Right cardiac atrium (tissue), 5 donors: ENCODE results near the gene MT3. TPM values are rescaled to one million over a fixed set of nuclear protein-coding genes. Genes with fewer than 3 reads are reported as not detected.
A peak's percentile ranks its signal among the peaks of the same experiment; 100 is the strongest.

ENCODE experiments used
- ATAC-seq, 2 donors: fragments of 200-7000 bp; cut with Tn5 transposase; one replicate each; pipeline versions ENCODE4 v1.8.0 to v1.9.1; 2020; ENCODE audit warnings: moderate library complexity in 2 of 2, mild to moderate bottlenecking in 1 of 2
- DNase-seq, 3 donors: peaks; one replicate each; pipeline ENCODE4 v3.0.0-alpha.2; 2020
- H3K27ac ChIP-seq: one replicate; pipeline ENCODE4 v1.5.1; 2013; ENCODE audit warnings: mild to moderate bottlenecking, low read length, control low read depth, moderate library complexity
- H3K27me3 ChIP-seq: one replicate; pipeline ENCODE4 v1.6.1; 2013; ENCODE audit not compliant: control insufficient read depth, insufficient read depth
- H3K4me1 ChIP-seq: one replicate; pipeline ENCODE4 v1.6.1; 2013; ENCODE audit warnings: low read length; ENCODE audit not compliant: control insufficient read depth, insufficient read depth
- H3K4me3 ChIP-seq: one replicate; pipeline ENCODE4 v1.5.1; 2013; ENCODE audit warnings: low read length, control low read depth
- H3K9me3 ChIP-seq: one replicate; pipeline ENCODE4 v1.6.1; 2013; ENCODE audit warnings: low read length; ENCODE audit not compliant: control insufficient read depth
- WGBS: extraction: QIAGEN DNeasy Blood & Tissue Kit; methylation state at CpG from one replicate; pipeline ENCODE4 v1.1.7; 2013; 5-methylcytosine and 5-hydroxymethylcytosine counted together
- intact Hi-C, 4 donors: fragments of 100-400 bp; cut with DNase I; formaldehyde crosslinking; loops; one replicate each; pipeline versions ENCODE4 v1.11.0 to v1.14.0; 2022 to 2023
- polyA plus RNA-seq: library from polyadenylated mRNA; stranded (reverse); fragments of 200-250 nt; gene quantifications from one replicate; pipeline ENCODE4 v1.2.3, GENCODE V29; 2013
- total RNA-seq, 4 donors: library from RNA; stranded (reverse); fragmentation: NEBNext Ultra II Directional; extraction: Animal tissue kit (Norgen Biotek cat#: 25700); gene quantifications; one replicate each; pipeline ENCODE4 v1.2.1, GENCODE V29; 2021
- donor health status: healthy with polysubstance abuse.
- donor health status: DM: no; HTN: yes; CAD: no.
- donor health status: DM: no; HTN: no; CAD: no.
- donor health status: DM: no; HTN: yes; CAD: no; lungs with severe emphysema.
- donor health status: DM: yes; HTN: yes; CAD: no.

MT3 gene
- total and polyA plus RNA-seq, 5 donors = 2.0 to 24.7 (median 3.5) TPM

DNA sequence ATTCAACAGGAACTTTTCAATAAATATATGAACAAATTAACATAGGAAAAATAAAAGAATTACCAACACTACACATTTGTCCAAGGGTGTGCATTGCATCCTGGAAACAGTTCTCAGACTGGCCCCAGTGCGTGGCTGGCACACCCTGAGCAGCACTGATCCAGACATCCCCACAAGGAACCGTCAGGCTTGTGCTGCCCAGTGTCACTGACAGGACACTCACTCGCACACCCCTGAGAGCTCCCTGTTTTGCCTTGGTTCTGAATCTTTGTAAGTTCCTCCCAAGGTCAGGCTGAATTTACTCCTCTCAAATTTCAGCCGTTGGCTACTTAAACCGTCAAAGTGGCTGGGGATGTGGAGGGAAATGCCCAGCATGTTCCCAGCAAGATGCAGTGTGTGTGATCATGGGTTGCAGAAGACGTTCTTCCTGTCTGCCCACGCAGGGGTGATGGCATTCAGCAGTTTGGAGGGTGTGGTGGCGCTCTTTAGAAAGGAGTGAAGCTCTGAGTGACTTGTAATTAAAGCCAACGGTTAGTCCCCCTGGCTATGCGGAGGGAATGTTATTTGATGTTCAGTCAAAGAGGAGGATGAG, 20.8 kb downstream of the MT3 start:
- Histone ChIP-seq H3K9me3 (no peaks in the 10 kb centered on the region), H3K4me3 (no peak overlapping the region), H3K27ac (peak overlapping the region; percentile 92), H3K4me1 (peaks cover 17% of the 10 kb centered on the region), H3K27me3 (no peaks in the 10 kb centered on the region)
- peak; percentile 57 to 77 (median 77) for DNase-seq
- intact Hi-C loops = no loop called here
- 15% methylated on average over 10 of the region's 10 CpGs for WGBS
- peak in 1 of 2 donors; percentile 6 for ATAC-seq

DNA sequence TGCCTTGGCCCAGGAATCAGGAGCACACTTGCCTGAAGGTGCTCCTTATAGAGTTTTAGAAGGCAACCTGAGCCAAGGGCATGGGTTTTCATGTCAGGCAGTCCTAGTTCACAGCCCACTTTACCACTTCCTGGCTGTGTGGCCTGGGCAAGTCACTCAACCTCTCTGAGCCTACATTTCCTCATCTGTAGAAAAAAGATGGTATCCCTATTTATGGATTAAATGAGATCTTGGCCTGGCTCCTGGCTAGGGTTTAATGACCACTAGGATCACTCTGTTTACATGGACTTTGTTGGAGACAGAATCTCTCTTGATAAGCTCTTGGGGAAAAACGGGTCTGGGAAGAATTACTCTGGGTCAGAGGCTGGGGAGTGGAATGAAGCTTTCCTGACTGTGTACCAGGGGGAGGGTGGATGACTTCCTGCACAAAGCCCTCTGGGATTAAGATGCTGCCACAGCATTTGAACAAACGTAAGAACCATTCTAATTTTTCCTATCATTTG, 21.3 kb downstream of the MT3 start:
- intact Hi-C loops = no loop called here
- Histone ChIP-seq H3K9me3 (no peaks in the 10 kb centered on the region), H3K4me1 (peaks cover 17% of the 10 kb centered on the region), H3K27me3 (no peaks in the 10 kb centered on the region), H3K4me3 (no peak overlapping the region), H3K27ac (peak overlapping the region; percentile 92)
- peak in 1 of 2 donors; percentile 2 for ATAC-seq
- WGBS = 18% methylated on average over 2 of the region's 2 CpGs
- peak in 1 of 3 donors; percentile 22 for DNase-seq

DNA sequence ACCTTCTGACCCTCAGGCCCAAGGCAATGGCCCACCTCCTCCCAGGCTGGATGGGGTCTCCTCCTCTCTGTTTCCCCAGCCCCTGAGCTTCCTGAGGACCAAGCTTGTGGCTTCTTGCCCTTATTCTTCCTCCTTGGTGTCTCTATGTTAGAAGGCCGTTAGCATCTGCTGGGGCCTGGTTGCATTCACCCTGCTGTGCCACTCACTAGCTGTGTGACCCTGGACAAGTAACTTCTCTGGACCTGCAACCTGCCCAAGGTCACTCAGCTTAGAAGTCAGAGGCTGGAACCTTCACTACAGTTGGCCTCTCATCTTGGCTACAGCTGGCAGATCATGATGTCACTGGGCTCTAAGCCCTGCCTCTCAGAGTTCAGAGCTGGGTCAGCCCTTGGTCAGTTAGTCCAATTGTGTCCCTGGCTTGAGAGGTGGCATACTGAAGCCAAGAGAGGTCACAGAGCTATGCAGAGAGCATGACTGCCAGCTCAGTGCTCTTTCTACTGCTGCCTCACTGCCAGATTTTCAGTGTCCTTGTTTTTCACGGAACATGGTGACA, 22.0 kb downstream of the MT3 start:
- H3K27me3 ChIP-seq = no peaks in the 10 kb centered on the region
- peak overlapping the region; percentile 94 for H3K27ac ChIP-seq
- WGBS = 42% methylated on average over 2 of the region's 2 CpGs
- peaks cover 11% of the 10 kb centered on the region for H3K4me1 ChIP-seq
- H3K9me3 ChIP-seq = no peaks in the 10 kb centered on the region
- intact Hi-C loops = no loop called here
- no peak overlapping the region for H3K4me3 ChIP-seq
- ATAC-seq (peak; percentile 43 to 64), DNase-seq (peak; percentile 82 to 90 (median 83))

DNA sequence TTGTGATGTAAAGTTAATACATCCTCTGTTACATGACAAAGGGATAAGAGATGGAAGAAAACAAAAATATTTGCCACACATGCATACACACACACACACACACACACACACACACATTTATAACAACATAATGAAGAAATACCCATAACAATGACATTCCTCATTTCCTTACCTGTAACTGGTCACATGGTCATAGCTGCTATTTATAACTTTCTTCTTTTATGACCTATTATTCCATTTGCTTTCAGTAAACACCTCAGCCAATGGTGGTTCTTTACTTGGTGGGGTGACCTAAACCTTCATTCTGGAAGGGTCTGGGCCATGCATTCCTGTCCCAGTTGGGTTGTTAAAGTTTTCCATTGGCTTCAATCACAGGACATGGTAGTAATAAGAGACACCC, 24.4 kb downstream of the MT3 start:
- Histone ChIP-seq H3K27ac (no peak overlapping the region), H3K4me1 (peaks cover 17% of the 10 kb centered on the region), H3K9me3 (no peaks in the 10 kb centered on the region), H3K27me3 (no peaks in the 10 kb centered on the region), H3K4me3 (no peak overlapping the region)
- ATAC-seq (no peak), DNase-seq (no peak)
- intact Hi-C loops = no loop called here

DNA sequence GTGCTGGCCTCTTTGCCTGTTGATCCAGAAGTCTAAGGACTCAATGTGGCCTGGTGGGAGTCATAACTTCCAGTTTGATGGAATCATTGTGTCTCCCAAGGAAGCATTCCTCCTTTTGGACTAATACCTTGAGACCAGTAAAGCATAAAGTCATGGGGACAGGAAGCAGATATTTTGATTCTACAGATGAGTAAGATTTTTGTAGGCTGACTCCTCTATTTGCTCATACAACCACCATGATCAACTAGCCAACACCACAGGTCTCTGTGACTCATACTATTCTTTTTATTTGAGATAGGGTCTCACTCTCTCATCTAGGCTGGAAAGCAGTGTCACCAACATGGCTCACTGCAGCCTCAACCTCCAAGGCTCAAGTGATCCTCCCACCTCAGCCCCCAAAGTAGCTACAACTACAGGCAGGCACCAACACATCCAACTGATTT, 25.2 kb downstream of the MT3 start:
- intact Hi-C loops = no loop called here
- ATAC-seq (no peak), DNase-seq (no peak)
- Histone ChIP-seq H3K4me1 (peaks cover 19% of the 10 kb centered on the region), H3K27me3 (no peaks in the 10 kb centered on the region), H3K9me3 (no peaks in the 10 kb centered on the region), H3K4me3 (no peak overlapping the region), H3K27ac (no peak overlapping the region)

DNA sequence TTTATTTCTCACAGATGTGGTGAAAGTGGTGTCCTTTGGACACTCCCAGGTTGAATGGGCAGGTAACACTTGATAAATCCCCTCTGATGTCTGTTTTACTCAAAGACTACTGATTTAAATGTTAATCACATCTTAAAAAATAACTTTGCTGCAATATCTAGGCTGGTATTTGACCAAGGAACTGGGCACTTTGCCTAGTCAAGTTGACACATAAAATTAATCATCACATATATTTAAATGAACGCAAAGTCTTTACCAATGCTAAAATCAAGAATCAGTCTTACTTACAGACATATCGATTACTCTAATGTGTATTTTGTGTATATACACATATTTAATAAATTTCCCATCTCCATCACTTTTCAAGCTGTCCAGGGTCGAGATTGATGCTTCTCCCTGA, 26.0 kb downstream of the MT3 start:
- intact Hi-C loops = no loop called here
- H3K27me3 ChIP-seq = no peaks in the 10 kb centered on the region
- ATAC-seq (no peak), DNase-seq (no peak)
- H3K4me3 ChIP-seq = no peak overlapping the region
- 95% methylated on average over 3 of the region's 3 CpGs for WGBS
- H3K9me3 ChIP-seq = no peaks in the 10 kb centered on the region
- H3K4me1 ChIP-seq = peaks cover 19% of the 10 kb centered on the region
- H3K27ac ChIP-seq = no peak overlapping the region

DNA sequence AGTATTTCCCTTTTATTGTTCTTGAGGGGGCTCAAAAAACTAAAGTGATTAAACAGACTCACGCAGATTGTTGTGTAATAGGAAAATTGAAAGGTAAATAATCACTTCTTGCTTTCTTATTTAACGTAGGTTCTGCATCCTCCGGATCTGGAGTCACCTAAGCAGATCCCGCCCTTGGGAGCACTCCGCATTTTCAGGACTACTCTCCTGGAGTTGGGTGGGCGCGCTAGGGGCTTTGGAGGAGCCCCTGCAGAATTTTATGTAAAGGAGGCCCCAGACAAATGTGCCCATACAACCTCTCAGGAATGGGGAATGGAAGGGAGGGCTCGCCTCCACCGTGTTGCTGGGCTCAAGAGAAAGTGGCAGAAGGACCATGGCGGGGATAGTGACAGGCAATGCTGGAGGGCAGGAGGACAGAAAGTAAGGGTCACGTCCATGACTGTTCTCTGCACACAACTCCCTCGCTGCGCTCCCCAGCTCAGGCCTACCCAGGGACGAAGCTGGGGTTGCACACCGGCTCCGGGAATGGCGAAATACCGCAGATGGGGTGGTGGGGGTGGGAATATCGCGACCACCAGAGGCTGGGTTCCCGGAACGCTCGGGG, 27.4 kb downstream of the MT3 start:
- DNase-seq = no peak
- intact Hi-C loops = no loop called here
- WGBS = 46% methylated on average over 23 of the region's 23 CpGs
- Histone ChIP-seq H3K4me3 (peak overlapping the region; percentile 39), H3K9me3 (no peaks in the 10 kb centered on the region), H3K4me1 (peaks cover 12% of the 10 kb centered on the region), H3K27me3 (no peaks in the 10 kb centered on the region), H3K27ac (peak overlapping the region; percentile 22)
- ATAC-seq = peak; percentile 21 to 25

DNA sequence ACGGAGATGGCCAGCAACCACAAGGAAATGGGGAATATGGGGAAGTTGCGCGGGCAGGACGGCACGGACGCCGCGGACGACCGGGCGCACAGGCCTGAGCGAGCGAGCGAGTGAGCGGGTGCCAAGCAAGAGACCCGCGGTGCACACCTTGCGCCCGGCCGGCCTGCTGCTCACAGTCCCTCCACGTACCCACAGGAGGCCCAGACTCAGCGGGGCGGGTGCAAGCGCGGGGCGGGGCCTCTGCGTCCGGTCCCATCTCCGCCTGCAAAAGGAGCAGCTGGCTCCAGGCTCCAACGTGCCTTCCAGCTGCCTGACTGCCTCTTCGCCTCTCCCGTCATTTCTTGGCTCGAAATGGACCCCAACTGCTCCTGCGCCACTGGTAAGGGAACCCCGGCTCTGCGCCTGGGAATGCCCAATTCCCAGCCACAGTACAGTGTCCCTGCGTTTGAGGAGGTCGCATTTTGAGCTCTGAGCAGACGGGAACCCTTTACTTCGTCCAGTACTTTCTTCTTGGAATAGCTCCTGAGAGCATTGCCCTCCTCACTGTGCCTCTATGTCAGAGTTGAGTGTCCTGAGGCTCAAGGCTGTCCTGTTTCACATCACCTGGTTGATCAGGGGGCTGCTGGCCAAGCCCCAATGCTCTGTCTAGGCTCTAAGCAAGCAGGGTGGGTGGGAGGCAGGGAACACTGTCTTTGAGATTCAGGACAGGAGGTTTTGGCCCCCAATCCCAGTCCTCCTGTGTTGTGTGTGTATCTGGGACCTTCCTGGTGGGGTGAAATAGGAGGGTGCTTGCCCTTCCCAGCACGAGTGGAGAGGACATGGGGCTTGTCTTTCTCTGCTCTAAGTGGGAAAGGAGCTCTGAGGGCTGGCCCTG, 28.1 kb downstream of the MT3 start:
- no peaks in the 10 kb centered on the region for H3K9me3 ChIP-seq
- H3K27me3 ChIP-seq = no peaks in the 10 kb centered on the region
- intact Hi-C loops = no loop called here
- peak overlapping the region; percentile 75 for H3K27ac ChIP-seq
- 2% methylated on average over 41 of the region's 41 CpGs for WGBS
- DNase-seq (peak; percentile 90 to 95 (median 95)), ATAC-seq (peak; percentile 96)
- H3K4me3 ChIP-seq = peak overlapping the region; percentile 39
- H3K4me1 ChIP-seq = peaks cover 11% of the 10 kb centered on the region

DNA sequence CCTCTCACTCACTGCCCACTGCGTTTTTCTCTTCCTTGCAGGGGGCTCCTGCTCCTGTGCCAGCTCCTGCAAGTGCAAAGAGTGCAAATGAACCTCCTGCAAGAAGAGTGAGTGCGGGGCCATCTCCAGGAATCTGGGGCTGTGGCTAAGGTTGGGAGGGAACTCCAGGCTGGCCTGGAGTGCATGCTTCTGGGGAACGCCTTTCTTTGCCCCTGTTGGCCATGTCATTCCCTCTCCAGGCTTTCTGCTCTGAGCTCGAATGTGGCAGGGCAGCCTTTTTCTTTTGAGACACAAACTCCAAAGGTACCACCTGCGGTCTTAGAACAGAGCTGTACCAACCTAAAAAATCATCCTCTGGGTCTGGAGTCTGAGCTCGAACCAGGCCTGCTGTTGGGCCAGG, 28.8 kb downstream of the MT3 start:
- Histone ChIP-seq H3K4me3 (peak overlapping the region; percentile 39), H3K9me3 (no peaks in the 10 kb centered on the region), H3K27ac (peak overlapping the region; percentile 75), H3K4me1 (peaks cover 11% of the 10 kb centered on the region), H3K27me3 (no peaks in the 10 kb centered on the region)
- DNase-seq = no peak
- ATAC-seq = no peak
- intact Hi-C loops = no loop called here
- 70% methylated on average over 6 of the region's 6 CpGs for WGBS

DNA sequence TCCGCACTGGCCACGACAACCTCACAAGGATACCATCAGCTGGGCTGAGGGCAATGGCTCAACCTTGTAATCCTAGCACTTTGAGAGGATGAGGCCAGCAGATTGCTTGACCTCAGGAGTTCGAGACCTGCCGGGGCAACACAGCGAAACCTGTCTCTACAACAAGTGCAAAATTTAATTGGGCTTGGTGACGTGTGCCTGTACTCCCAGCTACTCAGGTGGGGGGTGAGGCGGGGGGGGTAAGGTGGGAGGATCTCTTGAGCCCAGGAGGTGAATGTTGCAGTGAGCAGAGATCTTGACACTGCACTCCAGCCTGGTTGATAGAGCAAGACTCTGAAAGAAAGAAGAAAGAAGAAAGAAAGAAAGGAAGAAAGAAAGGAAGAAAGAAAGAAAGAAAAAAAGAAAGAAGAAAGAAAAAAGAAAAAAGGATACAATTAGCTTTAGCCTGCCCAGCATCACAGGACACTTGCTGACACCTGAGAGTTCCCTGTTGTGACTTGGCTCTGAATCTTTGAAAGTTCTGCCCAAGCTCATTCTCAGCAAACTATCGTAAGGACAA, 31.1 kb downstream of the MT3 start:
- DNase-seq (no peak), ATAC-seq (no peak)
- intact Hi-C loops = no loop called here
- H3K4me1 ChIP-seq = peaks cover 11% of the 10 kb centered on the region
- no peaks in the 10 kb centered on the region for H3K9me3 ChIP-seq
- no peaks in the 10 kb centered on the region for H3K27me3 ChIP-seq
- WGBS = 73% methylated on average over 8 of the region's 8 CpGs
- H3K27ac ChIP-seq = no peak overlapping the region
- no peak overlapping the region for H3K4me3 ChIP-seq
